HepG2 (cell line): ENCODE measurements around the gene STK39. TPM values are rescaled to one million over a fixed set of nuclear protein-coding genes. Genes with fewer than 3 reads are reported as not detected.

Experiments used
- BORCS8-MEF2B ChIP-seq: sonication (generic); formaldehyde crosslinking; IDR thresholded peaks from 2 replicates; pipeline ENCODE4 v1.8.0; 2022; ENCODE audit warnings: mild to moderate bottlenecking, missing genetic modification reagents
- CBX5 ChIP-seq: sonication (generic); formaldehyde crosslinking; IDR thresholded peaks from 2 replicates; pipeline ENCODE4 v1.4.0; 2020; ENCODE audit warnings: missing genetic modification reagents, borderline replicate concordance
- HDAC2 ChIP-seq: sonication (generic); formaldehyde crosslinking; IDR thresholded peaks from 2 replicates; pipeline ENCODE4 v1.4.0; 2020; ENCODE audit warnings: missing genetic modification reagents
- HNRNPLL ChIP-seq: fragments of 200-400 bp; formaldehyde crosslinking; IDR thresholded peaks from 2 replicates; pipeline ENCODE4 v1.6.1; 2017; ENCODE audit warnings: mild to moderate bottlenecking, low read depth, low read length; ENCODE audit not compliant: poor library complexity, severe bottlenecking
- MEF2D ChIP-seq: sonication (generic); formaldehyde crosslinking; IDR thresholded peaks from 2 replicates; pipeline ENCODE4 v1.5.1; 2020; ENCODE audit warnings: mild to moderate bottlenecking, missing genetic modification reagents
- SP4 ChIP-seq: sonication (generic); formaldehyde crosslinking; IDR thresholded peaks from 2 replicates; pipeline ENCODE4 v1.8.1; 2023; ENCODE audit warnings: mild to moderate bottlenecking, missing genetic modification reagents
- ZNF136 ChIP-seq: sonication (generic); formaldehyde crosslinking; IDR thresholded peaks from 2 replicates; pipeline ENCODE4 v1.8.1; 2022; ENCODE audit warnings: low read depth, mild to moderate bottlenecking, moderate library complexity, missing genetic modification reagents
- ZNF232 ChIP-seq: sonication (generic); formaldehyde crosslinking; IDR thresholded peaks from 2 replicates; pipeline ENCODE4 v1.4.0; 2020; ENCODE audit warnings: missing genetic modification reagents, borderline replicate concordance
- ZNF24 ChIP-seq: fragments of 450-650 bp; IDR thresholded peaks from 2 replicates; pipeline ENCODE4 v1.6.1; 2017; ENCODE audit warnings: antibody characterized with exemption, mild to moderate bottlenecking
- ZNF431 ChIP-seq: sonication (generic); formaldehyde crosslinking; IDR thresholded peaks from 2 replicates; pipeline ENCODE4 v1.9.0; 2022; ENCODE audit warnings: missing genetic modification reagents, low read depth, mild to moderate bottlenecking, borderline replicate concordance
- ZNF501 ChIP-seq: sonication (generic); formaldehyde crosslinking; IDR thresholded peaks from 2 replicates; pipeline ENCODE4 v1.5.1; 2020; ENCODE audit warnings: mild to moderate bottlenecking, moderate library complexity, missing genetic modification reagents
- ZNF530 ChIP-seq: sonication (generic); formaldehyde crosslinking; IDR thresholded peaks from 2 replicates; pipeline ENCODE4 v1.5.0; 2020; ENCODE audit warnings: low read depth, mild to moderate bottlenecking, missing genetic modification reagents
- ZNF563 ChIP-seq: sonication (generic); formaldehyde crosslinking; IDR thresholded peaks from 2 replicates; pipeline ENCODE4 v1.8.0; 2022; ENCODE audit warnings: mild to moderate bottlenecking, moderate library complexity, missing genetic modification reagents
- ZNF713 ChIP-seq: sonication (generic); formaldehyde crosslinking; IDR thresholded peaks from 2 replicates; pipeline ENCODE4 v1.4.0; 2020; ENCODE audit warnings: mild to moderate bottlenecking, missing genetic modification reagents
- ZNF773 ChIP-seq: sonication (generic); formaldehyde crosslinking; IDR thresholded peaks from 2 replicates; pipeline ENCODE4 v1.4.0; 2020; ENCODE audit warnings: missing genetic modification reagents, borderline replicate concordance
- polyA plus RNA-seq, 8 experiments: library from polyadenylated mRNA; depleted of rRNA in 3 of 8; stranded (reverse) in 7 of 8; unstranded in 1 of 8; fragments of >200 nt; fragmentation: Illumina TruSeq in 4 of 8; extraction: Trizol in 4 of 8; gene quantifications; 2 replicates each; pipeline versions ENCODE4 v1.2.1 to v1.2.3, GENCODE V29; 2011 to 2016; ENCODE audit warnings: low read depth in 4 of 8, missing spikeins in 1 of 8, mixed read lengths in 1 of 8; ENCODE audit not compliant: insufficient read depth in 1 of 8
- total RNA-seq, 5 experiments: library from RNA; depleted of rRNA; stranded (reverse); fragments of >200 nt; fragmentation: Illumina TruSeq; extraction: Trizol; gene quantifications; 2 replicates each; pipeline ENCODE4 v1.2.3, GENCODE V29; 2016; ENCODE audit warnings: low read depth in 1 of 5
- TF ChIP-seq, protein P1 (sequence below): sonication (generic); formaldehyde crosslinking; IDR thresholded peaks from 2 replicates; pipeline ENCODE4 v1.8.0; 2022; ENCODE audit warnings: missing genetic modification reagents, mild to moderate bottlenecking, borderline replicate concordance
- TF ChIP-seq, protein P2 (sequence below): IDR thresholded peaks from 2 replicates; pipeline ENCODE4 v1.4.0; 2020; ENCODE audit warnings: mild to moderate bottlenecking, missing genetic modification reagents
- TF ChIP-seq, protein P3 (sequence below): sonication (generic); formaldehyde crosslinking; IDR thresholded peaks from 2 replicates; pipeline ENCODE4; 2020; ENCODE audit warnings: missing genetic modification reagents, mild to moderate bottlenecking, borderline replicate concordance
- TF ChIP-seq, protein P4 (sequence below): sonication (generic); formaldehyde crosslinking; IDR thresholded peaks from 2 replicates; pipeline ENCODE4 v1.5.1; 2020; ENCODE audit warnings: missing genetic modification reagents, mild to moderate bottlenecking, borderline replicate concordance

STK39 gene
- total and polyA plus RNA-seq, 2 of the 13 experiments (the other 11 are each of a cell fraction or from before 2014, with no cell fraction given) = 27.3 to 38.4 TPM

DNA sequence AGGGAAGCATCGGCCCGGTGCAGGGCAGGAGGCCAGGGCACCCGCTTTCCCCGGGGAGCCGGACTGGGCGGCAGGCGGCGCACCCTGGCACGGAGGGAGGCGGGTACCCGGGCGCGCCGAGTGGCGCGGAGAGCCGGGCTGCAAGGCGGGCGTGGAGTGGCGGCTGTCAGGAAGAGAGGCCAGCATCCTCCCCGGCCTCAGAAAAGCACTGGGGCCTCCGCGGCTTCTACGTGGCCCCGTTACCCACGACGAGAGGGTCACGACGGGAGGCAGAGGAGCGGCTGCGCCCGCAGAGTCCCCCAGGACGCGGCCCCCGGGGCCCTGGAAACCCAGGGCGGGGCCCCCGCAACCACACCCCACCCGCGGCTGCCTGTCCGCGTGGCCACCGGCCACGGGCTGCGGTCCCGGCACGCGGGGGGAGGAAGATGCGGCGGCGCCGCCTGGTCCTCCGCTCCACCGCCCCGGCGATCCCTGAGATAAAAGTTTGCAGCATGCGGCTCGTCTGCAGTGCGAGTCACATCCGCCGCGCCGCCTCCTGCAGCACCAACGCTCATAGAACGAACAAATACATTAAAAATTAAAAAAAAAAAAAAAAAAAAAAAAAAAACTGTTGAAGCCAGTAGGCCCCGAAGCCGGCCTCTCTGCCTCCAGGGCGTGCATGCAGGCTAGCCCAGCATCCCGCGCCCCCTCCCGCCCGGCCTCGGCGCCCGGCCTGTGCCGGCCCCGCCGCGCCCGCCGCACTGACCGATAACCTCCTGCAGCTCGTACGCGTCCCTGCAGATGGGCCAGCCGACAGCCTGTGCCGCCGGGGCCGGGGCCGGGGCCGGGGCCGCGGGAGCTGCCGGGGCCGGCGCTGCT, 683 bp downstream of the STK39 start (continued):
- TF ChIP-seq HNRNPLL = peak; percentile 68
- TF ChIP-seq BORCS8-MEF2B (CRISPR knock-in tag) = peak; percentile 69; the same call in 1 of the 2 replicates
- no peak; the same call in 1 of the 2 replicates for TF ChIP-seq ZNF232 (CRISPR knock-in tag)
- no peak for TF ChIP-seq ZNF24
- TF ChIP-seq, protein P1, sequence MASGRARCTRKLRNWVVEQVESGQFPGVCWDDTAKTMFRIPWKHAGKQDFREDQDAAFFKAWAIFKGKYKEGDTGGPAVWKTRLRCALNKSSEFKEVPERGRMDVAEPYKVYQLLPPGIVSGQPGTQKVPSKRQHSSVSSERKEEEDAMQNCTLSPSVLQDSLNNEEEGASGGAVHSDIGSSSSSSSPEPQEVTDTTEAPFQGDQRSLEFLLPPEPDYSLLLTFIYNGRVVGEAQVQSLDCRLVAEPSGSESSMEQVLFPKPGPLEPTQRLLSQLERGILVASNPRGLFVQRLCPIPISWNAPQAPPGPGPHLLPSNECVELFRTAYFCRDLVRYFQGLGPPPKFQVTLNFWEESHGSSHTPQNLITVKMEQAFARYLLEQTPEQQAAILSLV = 0 out of 2 replicates have a peak, but pooled peaks have one; percentile 36
- TF ChIP-seq MEF2D (CRISPR knock-in tag) = no peak
- TF ChIP-seq, protein P2, sequence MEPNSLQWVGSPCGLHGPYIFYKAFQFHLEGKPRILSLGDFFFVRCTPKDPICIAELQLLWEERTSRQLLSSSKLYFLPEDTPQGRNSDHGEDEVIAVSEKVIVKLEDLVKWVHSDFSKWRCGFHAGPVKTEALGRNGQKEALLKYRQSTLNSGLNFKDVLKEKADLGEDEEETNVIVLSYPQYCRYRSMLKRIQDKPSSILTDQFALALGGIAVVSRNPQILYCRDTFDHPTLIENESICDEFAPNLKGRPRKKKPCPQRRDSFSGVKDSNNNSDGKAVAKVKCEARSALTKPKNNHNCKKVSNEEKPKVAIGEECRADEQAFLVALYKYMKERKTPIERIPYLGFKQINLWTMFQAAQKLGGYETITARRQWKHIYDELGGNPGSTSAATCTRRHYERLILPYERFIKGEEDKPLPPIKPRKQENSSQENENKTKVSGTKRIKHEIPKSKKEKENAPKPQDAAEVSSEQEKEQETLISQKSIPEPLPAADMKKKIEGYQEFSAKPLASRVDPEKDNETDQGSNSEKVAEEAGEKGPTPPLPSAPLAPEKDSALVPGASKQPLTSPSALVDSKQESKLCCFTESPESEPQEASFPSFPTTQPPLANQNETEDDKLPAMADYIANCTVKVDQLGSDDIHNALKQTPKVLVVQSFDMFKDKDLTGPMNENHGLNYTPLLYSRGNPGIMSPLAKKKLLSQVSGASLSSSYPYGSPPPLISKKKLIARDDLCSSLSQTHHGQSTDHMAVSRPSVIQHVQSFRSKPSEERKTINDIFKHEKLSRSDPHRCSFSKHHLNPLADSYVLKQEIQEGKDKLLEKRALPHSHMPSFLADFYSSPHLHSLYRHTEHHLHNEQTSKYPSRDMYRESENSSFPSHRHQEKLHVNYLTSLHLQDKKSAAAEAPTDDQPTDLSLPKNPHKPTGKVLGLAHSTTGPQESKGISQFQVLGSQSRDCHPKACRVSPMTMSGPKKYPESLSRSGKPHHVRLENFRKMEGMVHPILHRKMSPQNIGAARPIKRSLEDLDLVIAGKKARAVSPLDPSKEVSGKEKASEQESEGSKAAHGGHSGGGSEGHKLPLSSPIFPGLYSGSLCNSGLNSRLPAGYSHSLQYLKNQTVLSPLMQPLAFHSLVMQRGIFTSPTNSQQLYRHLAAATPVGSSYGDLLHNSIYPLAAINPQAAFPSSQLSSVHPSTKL = peak; percentile 55
- TF ChIP-seq ZNF713 (CRISPR knock-in tag) = 0 out of 2 replicates have a peak, but pooled peaks have one; percentile 79
- 0 out of 2 replicates have a peak, but pooled peaks have one; percentile 36 for TF ChIP-seq ZNF773 (CRISPR knock-in tag)
- TF ChIP-seq CBX5 (CRISPR knock-in tag) = peak; percentile 47; the same call in 1 of the 2 replicates
- TF ChIP-seq ZNF136 (CRISPR knock-in tag) = 0 out of 2 replicates have a peak, but pooled peaks have one; percentile 2
- peak; percentile 54 for TF ChIP-seq HDAC2 (CRISPR knock-in tag)
- peak; percentile 70 for TF ChIP-seq ZNF501
- TF ChIP-seq ZNF431 (CRISPR knock-in tag) = 0 out of 2 replicates have a peak, but pooled peaks have one; percentile 37
- TF ChIP-seq, protein P3, sequence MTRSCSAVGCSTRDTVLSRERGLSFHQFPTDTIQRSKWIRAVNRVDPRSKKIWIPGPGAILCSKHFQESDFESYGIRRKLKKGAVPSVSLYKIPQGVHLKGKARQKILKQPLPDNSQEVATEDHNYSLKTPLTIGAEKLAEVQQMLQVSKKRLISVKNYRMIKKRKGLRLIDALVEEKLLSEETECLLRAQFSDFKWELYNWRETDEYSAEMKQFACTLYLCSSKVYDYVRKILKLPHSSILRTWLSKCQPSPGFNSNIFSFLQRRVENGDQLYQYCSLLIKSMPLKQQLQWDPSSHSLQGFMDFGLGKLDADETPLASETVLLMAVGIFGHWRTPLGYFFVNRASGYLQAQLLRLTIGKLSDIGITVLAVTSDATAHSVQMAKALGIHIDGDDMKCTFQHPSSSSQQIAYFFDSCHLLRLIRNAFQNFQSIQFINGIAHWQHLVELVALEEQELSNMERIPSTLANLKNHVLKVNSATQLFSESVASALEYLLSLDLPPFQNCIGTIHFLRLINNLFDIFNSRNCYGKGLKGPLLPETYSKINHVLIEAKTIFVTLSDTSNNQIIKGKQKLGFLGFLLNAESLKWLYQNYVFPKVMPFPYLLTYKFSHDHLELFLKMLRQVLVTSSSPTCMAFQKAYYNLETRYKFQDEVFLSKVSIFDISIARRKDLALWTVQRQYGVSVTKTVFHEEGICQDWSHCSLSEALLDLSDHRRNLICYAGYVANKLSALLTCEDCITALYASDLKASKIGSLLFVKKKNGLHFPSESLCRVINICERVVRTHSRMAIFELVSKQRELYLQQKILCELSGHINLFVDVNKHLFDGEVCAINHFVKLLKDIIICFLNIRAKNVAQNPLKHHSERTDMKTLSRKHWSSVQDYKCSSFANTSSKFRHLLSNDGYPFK (CRISPR knock-in tag) = no peak
- TF ChIP-seq ZNF563 (CRISPR knock-in tag) = no peak; the same call in 1 of the 2 replicates
- TF ChIP-seq, protein P4, sequence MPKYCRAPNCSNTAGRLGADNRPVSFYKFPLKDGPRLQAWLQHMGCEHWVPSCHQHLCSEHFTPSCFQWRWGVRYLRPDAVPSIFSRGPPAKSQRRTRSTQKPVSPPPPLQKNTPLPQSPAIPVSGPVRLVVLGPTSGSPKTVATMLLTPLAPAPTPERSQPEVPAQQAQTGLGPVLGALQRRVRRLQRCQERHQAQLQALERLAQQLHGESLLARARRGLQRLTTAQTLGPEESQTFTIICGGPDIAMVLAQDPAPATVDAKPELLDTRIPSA (CRISPR knock-in tag) = 0 out of 2 replicates have a peak, but pooled peaks have one; percentile 43
- no peak for TF ChIP-seq ZNF530 (CRISPR knock-in tag)
- peak; percentile 62; the same call in 1 of the 2 replicates for TF ChIP-seq SP4 (CRISPR knock-in tag)
